HFFc6 (cell line): ENCODE results near the gene CCL20. TPM values are rescaled to one million over a fixed set of nuclear protein-coding genes. Genes with fewer than 3 reads are reported as not detected.
"Not testable (repeated sequence)": the region's sequence is repeated elsewhere in the genome, so short reads cannot be mapped to it uniquely, and the experiment has no call there.

Experiments
- DNase-seq: peaks from one replicate; pipeline ENCODE4 v3.0.0-alpha.2; 2018
- H3K27ac Mint-ChIP-seq: 2 replicates; pipeline ENCODE4 v1.8.0; 2020; ENCODE audit warnings: mild to moderate bottlenecking, mixed read lengths
- H3K27me3 Mint-ChIP-seq: 2 replicates; pipeline ENCODE4 v1.8.0; 2021; ENCODE audit warnings: mild to moderate bottlenecking, moderate library complexity, mixed read lengths; ENCODE audit not compliant: insufficient read depth
- H3K36me3 Mint-ChIP-seq: 2 replicates; pipeline ENCODE4 v1.8.0; 2021; ENCODE audit warnings: low read depth, mixed read lengths
- H3K4me1 Mint-ChIP-seq: 2 replicates; pipeline ENCODE4 v1.8.0; 2020; ENCODE audit warnings: low read depth, mixed read lengths
- H3K4me3 Mint-ChIP-seq: 2 replicates; pipeline ENCODE4 v1.8.0; 2020; ENCODE audit warnings: mild to moderate bottlenecking, moderate library complexity, mixed read lengths
- H3K9me3 Mint-ChIP-seq: 2 replicates; pipeline ENCODE4 v1.8.0; 2020; ENCODE audit warnings: mild to moderate bottlenecking, mixed read lengths
- CTCF ChIP-seq: fragments of 200-600 bp; sonication (generic); IDR thresholded peaks from 2 replicates; pipeline ENCODE4 v1.5.0; 2021; ENCODE audit warnings: antibody characterized with exemption, mild to moderate bottlenecking
- total RNA-seq, 6 experiments: library from RNA; stranded (reverse); fragmentation: NEBNext Ultra II Directional; extraction: Animal tissue kit (Norgen Biotek cat#: 25700); gene quantifications; 2 replicates in 1 of 6; 3 replicates in 5 of 6; pipeline ENCODE4 v1.2.3, GENCODE V29; 2021

Gene CCL20
- total RNA-seq, 6 experiments from 2014 or later: not detected

GRCh38 chr2:227834916-227835650 is 21.4 kb downstream of the CCL20 start:
- no peak for DNase-seq
- peaks cover 18% of the 10 kb centered on the region for H3K27me3 Mint-ChIP-seq
- no peak for TF ChIP-seq CTCF
- H3K27ac Mint-ChIP-seq: no peak overlapping the region
- H3K9me3 Mint-ChIP-seq: peaks cover 5% of the 10 kb centered on the region
- no peaks in the 10 kb centered on the region for H3K4me1 Mint-ChIP-seq
- no peak overlapping the region for H3K4me3 Mint-ChIP-seq
- H3K36me3 Mint-ChIP-seq: 0 out of 2 replicates have a peak, but pooled peaks cover 6% of the 10 kb centered on the region

DNA sequence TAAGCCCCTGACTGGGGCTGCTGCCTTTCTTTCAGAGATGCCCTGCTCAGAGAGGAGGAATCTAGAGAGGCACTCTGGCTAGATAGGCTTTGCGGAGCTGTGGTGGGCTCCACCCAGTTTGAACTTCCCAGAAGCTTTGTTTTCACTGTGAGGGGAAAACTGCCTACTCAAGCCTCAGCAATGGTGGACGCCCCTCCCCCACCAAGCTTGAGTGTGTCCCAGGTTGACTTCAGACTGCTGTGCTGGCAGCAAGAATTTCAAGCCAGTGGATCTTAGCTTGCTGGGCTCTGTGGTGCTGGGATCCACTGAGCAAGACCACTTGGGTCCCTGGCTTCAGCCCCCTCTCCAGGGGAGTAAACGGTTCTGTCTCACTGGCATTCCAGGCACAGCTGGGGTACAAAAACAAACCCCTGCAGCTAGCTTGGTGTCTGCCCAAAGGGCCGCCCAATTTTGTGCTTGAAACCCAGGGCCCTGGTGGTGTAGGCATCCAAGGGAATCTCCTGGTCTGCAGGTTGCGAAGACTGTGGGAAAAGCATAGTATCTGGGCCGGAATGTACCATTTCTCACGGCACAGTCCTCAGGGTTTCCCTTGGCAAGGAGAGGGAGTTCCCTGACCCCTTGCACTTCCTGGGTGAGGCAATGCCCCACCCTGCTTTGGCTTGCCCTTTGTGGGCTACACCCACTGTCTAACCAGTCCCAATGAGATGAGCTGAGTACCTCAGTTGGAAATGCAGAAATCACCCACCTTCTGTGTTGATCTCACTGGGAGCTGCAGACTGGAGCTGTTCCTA is 25.9 kb downstream of the CCL20 start:
- not testable (repeated sequence) for H3K9me3 Mint-ChIP-seq, DNase-seq, H3K4me3 Mint-ChIP-seq, H3K27ac Mint-ChIP-seq, H3K4me1 Mint-ChIP-seq, H3K36me3 Mint-ChIP-seq
- H3K27me3 Mint-ChIP-seq: peaks cover 11% of the 10 kb centered on the region

GRCh38 chr2:227846831-227847230 is 33.2 kb downstream of the CCL20 start:
- Mint-ChIP-seq H3K4me3 (no peak overlapping the region), H3K27me3 (peaks cover 1% of the 10 kb centered on the region; the same call in 1 of the 2 replicates), H3K36me3 (no peaks in the 10 kb centered on the region), H3K27ac (peak overlapping the region; percentile 27; the same call in 1 of the 2 replicates), H3K4me1 (peaks cover 28% of the 10 kb centered on the region), H3K9me3 (no peaks in the 10 kb centered on the region)
- TF ChIP-seq CTCF: no peak
- no peak for DNase-seq

- no peak overlapping the region for H3K4me3 Mint-ChIP-seq
- no peaks in the 10 kb centered on the region for H3K36me3 Mint-ChIP-seq
- peaks cover 31% of the 10 kb centered on the region for H3K4me1 Mint-ChIP-seq
- no peak for DNase-seq
- no peak overlapping the region for H3K27ac Mint-ChIP-seq
- H3K9me3 Mint-ChIP-seq: no peaks in the 10 kb centered on the region
- TF ChIP-seq CTCF: no peak
- peaks cover 7% of the 10 kb centered on the region; the same call in 1 of the 2 replicates for H3K27me3 Mint-ChIP-seq
These were observed 34.5 kb downstream of the CCL20 start for GRCh38 chr2:227848146-227848545.

DNA sequence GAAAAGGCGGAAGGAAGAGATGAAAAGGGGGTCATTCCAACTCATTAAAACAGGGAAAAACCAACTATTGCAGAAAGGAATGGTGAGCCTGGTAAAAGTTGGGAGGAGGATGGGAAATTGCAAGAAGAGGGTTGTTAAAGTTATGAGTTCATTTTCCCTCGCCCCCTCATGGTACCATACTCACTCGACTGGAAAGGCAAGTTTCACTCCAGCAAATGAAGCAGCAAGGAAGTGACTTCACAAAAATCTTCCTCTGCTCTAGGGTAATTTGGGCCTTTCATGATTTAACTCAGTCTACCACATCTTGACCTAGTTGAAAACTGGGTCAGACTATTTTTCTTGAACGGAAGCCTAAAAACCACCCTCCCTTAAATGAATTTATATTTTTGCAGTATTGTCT is 34.9 kb downstream of the CCL20 start:
- no peak for DNase-seq
- no peaks in the 10 kb centered on the region for H3K9me3 Mint-ChIP-seq
- TF ChIP-seq CTCF: no peak
- H3K4me3 Mint-ChIP-seq: no peak overlapping the region
- peaks cover 11% of the 10 kb centered on the region; the same call in 1 of the 2 replicates for H3K27me3 Mint-ChIP-seq
- peaks cover 35% of the 10 kb centered on the region for H3K4me1 Mint-ChIP-seq
- H3K36me3 Mint-ChIP-seq: no peaks in the 10 kb centered on the region
- no peak overlapping the region for H3K27ac Mint-ChIP-seq

DNA sequence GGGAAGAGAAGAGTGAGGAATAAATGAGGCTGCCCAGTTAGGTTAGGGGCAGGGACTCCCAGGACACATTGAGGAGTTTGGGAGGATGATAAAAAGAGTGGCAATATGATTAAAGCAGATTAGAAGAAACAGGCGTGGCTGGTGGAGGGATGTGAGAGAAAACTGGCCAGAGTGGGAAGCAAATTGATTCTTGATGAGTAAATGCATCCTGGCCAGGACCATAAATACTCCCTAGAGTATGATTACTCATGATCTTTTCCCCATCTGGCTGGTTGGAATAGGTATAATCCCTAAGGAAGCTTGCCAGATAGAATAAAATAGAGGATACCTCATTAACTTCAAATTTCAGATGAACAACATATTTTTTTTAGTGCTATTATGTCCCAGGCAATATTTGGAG is 36.3 kb downstream of the CCL20 start:
- Mint-ChIP-seq H3K4me3 (no peak overlapping the region), H3K36me3 (no peaks in the 10 kb centered on the region), H3K4me1 (peaks cover 41% of the 10 kb centered on the region), H3K9me3 (no peaks in the 10 kb centered on the region), H3K27ac (no peak overlapping the region), H3K27me3 (peaks cover 14% of the 10 kb centered on the region; the same call in 1 of the 2 replicates)
- no peak for DNase-seq
- TF ChIP-seq CTCF: no peak
